Ishikawa (cell line): Measurements from ENCODE around the gene DYRK1A.

ENCODE experiments used
- CEBPB ChIP-seq: IDR thresholded peaks from 2 replicates; pipeline ENCODE4 v1.6.1; 2012
- CREB1 ChIP-seq: IDR thresholded peaks from 2 replicates; pipeline ENCODE4 v1.6.1; 2012; ENCODE audit warnings: low read depth
- EGR1 ChIP-seq: IDR thresholded peaks from 2 replicates; pipeline ENCODE4 v1.6.1; 2012
- EP300 ChIP-seq: IDR thresholded peaks from 2 replicates; pipeline ENCODE4 v1.6.1; 2012; ENCODE audit warnings: borderline replicate concordance
- FOXM1 ChIP-seq: IDR thresholded peaks from 2 replicates; pipeline ENCODE4 v1.6.1; 2012; ENCODE audit warnings: low read depth, borderline replicate concordance
- NFIC ChIP-seq: IDR thresholded peaks from 2 replicates; pipeline ENCODE4 v1.6.1; 2012
- RAD21 ChIP-seq: IDR thresholded peaks from 2 replicates; pipeline ENCODE4 v1.6.1; 2012; ENCODE audit warnings: low read depth
- TAF1 ChIP-seq: IDR thresholded peaks from 2 replicates; pipeline ENCODE4 v1.6.1; 2012; ENCODE audit warnings: low read depth, mild to moderate bottlenecking
- TCF12 ChIP-seq: IDR thresholded peaks from 2 replicates; pipeline ENCODE4 v1.6.1; 2012; ENCODE audit warnings: low read depth
- TEAD4 ChIP-seq: IDR thresholded peaks from 2 replicates; pipeline ENCODE4 v1.6.1; 2012
- YY1 ChIP-seq: IDR thresholded peaks from 2 replicates; pipeline ENCODE4 v1.6.1; 2012; ENCODE audit warnings: low read depth
- ZBTB7A ChIP-seq: IDR thresholded peaks from 2 replicates; pipeline ENCODE4 v1.6.1; 2012; ENCODE audit warnings: low read depth
- TF ChIP-seq, protein P1 (sequence below): IDR thresholded peaks from 2 replicates; pipeline ENCODE4 v1.6.1; 2012
- TF ChIP-seq, protein P2 (sequence below): IDR thresholded peaks from 2 replicates; pipeline ENCODE4 v1.6.1; 2012; ENCODE audit warnings: low read depth, mild to moderate bottlenecking
- TF ChIP-seq, protein P3 (sequence below): IDR thresholded peaks from 2 replicates; pipeline ENCODE4 v1.6.1; 2012

DYRK1A gene

DNA sequence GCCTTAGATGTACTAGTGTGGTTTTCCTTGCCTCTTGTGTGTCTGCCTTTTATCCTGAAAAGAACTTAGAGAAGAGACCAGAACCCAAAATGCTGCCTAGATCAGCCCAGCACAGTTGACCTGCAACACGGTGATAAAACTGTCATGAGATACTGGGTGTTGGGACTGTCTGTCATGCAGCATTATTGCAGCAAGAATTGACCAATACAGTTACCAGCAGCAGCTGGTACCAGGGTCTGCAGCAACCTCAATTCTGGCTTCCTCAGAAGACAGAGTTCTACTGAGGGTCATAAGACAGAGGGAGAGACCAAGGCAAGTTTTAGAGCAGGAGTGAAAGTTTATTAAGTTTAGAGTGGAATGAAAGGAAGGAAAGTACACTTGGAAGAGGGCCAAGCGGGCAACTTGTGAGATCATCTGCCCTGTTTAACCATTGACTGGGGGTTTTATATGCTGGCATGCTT, 182.0 kb downstream of the DYRK1A start:
- TF ChIP-seq, protein P1, sequence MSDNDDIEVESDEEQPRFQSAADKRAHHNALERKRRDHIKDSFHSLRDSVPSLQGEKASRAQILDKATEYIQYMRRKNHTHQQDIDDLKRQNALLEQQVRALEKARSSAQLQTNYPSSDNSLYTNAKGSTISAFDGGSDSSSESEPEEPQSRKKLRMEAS, result no peak
- TF ChIP-seq CREB1, result no peak
- no peak for TF ChIP-seq CEBPB
- TF ChIP-seq FOXM1, result no peak
- TF ChIP-seq EGR1, result no peak
- TF ChIP-seq TCF12, result no peak
- TF ChIP-seq EP300, result no peak
- TF ChIP-seq YY1, result no peak
- no peak for TF ChIP-seq RAD21
- TF ChIP-seq, protein P2, sequence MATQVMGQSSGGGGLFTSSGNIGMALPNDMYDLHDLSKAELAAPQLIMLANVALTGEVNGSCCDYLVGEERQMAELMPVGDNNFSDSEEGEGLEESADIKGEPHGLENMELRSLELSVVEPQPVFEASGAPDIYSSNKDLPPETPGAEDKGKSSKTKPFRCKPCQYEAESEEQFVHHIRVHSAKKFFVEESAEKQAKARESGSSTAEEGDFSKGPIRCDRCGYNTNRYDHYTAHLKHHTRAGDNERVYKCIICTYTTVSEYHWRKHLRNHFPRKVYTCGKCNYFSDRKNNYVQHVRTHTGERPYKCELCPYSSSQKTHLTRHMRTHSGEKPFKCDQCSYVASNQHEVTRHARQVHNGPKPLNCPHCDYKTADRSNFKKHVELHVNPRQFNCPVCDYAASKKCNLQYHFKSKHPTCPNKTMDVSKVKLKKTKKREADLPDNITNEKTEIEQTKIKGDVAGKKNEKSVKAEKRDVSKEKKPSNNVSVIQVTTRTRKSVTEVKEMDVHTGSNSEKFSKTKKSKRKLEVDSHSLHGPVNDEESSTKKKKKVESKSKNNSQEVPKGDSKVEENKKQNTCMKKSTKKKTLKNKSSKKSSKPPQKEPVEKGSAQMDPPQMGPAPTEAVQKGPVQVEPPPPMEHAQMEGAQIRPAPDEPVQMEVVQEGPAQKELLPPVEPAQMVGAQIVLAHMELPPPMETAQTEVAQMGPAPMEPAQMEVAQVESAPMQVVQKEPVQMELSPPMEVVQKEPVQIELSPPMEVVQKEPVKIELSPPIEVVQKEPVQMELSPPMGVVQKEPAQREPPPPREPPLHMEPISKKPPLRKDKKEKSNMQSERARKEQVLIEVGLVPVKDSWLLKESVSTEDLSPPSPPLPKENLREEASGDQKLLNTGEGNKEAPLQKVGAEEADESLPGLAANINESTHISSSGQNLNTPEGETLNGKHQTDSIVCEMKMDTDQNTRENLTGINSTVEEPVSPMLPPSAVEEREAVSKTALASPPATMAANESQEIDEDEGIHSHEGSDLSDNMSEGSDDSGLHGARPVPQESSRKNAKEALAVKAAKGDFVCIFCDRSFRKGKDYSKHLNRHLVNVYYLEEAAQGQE, result no peak
- no peak for TF ChIP-seq TEAD4
- no peak for TF ChIP-seq TAF1
- no peak for TF ChIP-seq ZBTB7A
- no peak for TF ChIP-seq NFIC
- TF ChIP-seq, protein P3, sequence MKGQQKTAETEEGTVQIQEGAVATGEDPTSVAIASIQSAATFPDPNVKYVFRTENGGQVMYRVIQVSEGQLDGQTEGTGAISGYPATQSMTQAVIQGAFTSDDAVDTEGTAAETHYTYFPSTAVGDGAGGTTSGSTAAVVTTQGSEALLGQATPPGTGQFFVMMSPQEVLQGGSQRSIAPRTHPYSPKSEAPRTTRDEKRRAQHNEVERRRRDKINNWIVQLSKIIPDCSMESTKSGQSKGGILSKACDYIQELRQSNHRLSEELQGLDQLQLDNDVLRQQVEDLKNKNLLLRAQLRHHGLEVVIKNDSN, result no peak

DNA sequence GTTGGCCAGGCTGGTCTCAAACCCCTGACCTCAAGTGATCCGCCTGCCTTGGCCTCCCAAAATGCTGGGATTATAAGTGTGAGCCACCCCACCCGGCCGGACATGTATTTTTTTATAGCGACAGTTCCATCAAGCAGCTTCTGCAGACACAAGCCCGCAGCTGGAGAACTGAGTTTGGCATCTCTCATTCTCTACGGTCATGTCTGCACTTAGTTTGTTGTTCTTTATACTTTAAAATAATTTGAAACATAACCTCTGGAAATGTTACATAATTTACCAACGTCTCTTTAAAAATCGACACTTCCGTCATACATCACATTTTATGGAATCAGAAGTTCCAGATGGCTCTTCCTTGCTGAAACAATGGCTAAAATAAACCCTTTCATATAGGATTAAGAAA, 183.6 kb downstream of the DYRK1A start:
- TF ChIP-seq ZBTB7A (no peak), EP300 (no peak)
- TF ChIP-seq, protein P3, result no peak

DNA sequence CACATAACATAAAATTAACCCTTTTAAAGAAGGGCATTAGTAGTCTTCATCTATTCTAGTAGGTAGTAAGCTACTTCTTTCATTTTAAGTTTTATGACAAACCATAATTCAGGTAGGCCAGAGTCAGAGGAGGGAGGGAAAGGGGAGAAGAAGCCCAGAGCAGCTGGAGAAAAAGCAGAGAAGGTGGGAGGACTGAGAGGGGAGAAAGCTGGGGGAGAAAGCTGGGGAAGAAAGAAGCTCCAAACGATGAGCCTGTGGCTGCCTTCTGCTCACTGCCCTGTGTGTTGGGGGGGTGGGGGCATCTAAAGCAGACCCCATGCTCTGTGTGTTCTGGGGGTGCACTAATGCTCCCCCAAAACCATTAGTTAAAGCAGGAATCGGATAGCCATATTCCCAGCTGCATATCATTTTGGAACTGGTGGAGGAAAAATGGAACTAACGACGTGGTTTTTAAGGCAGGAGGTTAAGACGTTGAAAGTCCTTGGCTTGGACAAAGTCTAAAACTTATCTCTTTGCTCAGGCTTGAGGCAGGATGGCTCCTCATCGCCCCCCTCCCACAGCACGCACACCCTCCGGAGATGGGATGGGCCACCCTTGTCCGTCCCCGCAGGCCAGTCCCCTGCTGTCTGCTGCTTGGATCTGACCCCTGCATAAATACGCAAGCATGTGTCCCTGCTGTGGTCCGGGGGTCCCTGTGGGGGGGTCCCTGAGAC, 184.2 kb downstream of the DYRK1A start:
- TF ChIP-seq, protein P1, result no peak
- TF ChIP-seq ZBTB7A, result no peak
- no peak for TF ChIP-seq TEAD4
- TF ChIP-seq, protein P3, result no peak
- TF ChIP-seq, protein P2, result no peak
- TF ChIP-seq CREB1, result no peak
- no peak for TF ChIP-seq TCF12
- no peak for TF ChIP-seq TAF1
- TF ChIP-seq EGR1, result no peak
- TF ChIP-seq FOXM1, result no peak
- TF ChIP-seq NFIC, result no peak
- no peak for TF ChIP-seq CEBPB
- no peak for TF ChIP-seq RAD21
- no peak for TF ChIP-seq EP300
- TF ChIP-seq YY1, result no peak

DNA sequence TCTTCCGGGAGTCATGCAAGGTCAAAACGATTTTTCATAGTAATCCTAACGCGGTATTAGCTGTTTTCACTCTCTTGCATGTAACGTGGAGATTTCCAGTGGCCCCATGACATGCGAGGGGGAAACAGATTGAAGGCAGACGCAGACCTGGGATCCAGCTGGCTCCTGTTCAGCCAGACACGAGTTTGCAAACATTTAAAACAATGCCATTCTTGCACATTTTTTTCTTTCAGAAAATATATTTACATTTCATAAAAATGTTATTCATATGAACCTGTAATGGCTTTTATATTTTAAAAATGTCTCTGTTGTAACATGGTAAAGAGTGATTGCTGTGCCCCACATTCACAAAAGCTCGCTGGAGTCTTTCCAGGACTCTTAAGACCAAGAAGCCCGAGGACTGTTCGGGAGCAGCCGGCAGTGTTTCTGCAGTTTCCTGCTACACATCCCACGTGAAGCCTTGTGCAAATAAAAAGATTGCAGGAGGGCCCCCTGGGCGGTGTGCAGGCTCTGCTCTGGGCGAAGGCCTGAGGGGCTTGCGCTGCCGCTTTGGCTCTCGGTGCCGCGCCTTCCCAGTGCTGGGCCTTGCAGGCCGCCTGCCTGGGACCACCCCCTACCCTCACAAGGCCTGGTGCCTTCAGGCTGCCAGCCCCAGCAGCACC, 184.9 kb downstream of the DYRK1A start:
- TF ChIP-seq TCF12, result no peak
- no peak for TF ChIP-seq FOXM1
- TF ChIP-seq, protein P3, result no peak
- TF ChIP-seq, protein P1, result no peak
- TF ChIP-seq TAF1, result no peak
- no peak for TF ChIP-seq YY1
- no peak for TF ChIP-seq NFIC
- no peak for TF ChIP-seq EGR1
- no peak for TF ChIP-seq EP300
- TF ChIP-seq, protein P2, result no peak
- TF ChIP-seq TEAD4, result no peak
- no peak for TF ChIP-seq CREB1
- no peak for TF ChIP-seq ZBTB7A
- no peak for TF ChIP-seq CEBPB
- TF ChIP-seq RAD21, result no peak
